ENCODE results near the gene SP100. TPM values are rescaled to one million over a fixed set of nuclear protein-coding genes. Genes with fewer than 3 reads are reported as not detected.
A peak's percentile ranks its signal among the peaks of the same experiment; 100 is the strongest.

Gene SP100
- total and polyA plus RNA-seq, 2 of the 4 experiments (the other 2 are of a cell fraction), result 50.6 to 69.0 TPM

DNA sequence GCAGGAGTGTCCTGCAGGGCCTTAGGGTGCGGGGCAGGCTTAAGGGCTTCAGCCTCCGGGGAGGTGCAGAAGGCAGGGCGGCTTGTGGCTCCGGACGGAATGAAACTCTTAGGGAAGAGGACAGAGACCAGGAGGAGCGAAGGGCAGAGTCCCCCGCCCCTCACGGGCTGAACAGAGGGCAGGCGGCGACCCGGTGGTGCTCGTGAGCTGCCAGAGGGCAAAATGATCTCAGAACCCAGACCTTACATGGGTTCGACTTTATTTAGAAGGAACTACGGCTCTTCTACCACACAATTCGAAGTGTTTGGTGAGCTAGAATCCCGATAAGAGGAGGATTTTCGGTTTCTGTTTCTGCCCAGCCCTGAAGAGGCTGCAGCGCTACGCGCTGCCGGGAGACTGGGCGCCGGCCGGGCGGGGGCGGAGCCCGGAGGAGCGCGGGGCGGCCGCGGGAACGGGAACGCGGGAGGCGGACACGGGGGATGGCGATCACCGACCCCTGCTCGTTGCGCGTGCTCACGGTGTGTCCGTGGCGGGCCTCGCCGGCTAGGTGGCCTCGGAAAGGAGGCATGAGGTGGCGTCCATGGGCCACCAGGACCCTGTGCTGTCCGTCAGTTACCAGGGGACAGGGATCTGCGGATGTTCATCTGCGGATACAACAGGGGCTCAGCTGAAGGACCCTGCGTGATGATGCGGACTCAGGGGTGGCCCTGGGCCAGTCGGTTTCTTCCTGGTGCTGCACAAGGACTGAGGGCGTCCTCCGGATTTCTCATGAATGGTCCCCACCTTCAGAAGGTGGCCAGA is 4.2 kb upstream of the SP100 start:
- in situ Hi-C loops (cut with MboI; ENCODE audit: low sequenced_read_pairs), result loop anchor here (25.0 kb wide), 1 partner anchor 401 kb away; no protein-coding TSS in a partner anchor
- peak overlapping the region; percentile 99 for H3K56ac ChIP-seq (ENCODE audit: extremely low read depth, insufficient read depth, low read length)
- peak overlapping the region; percentile 100 for H2AFZ ChIP-seq (replicated peaks; ENCODE audit: low read length, poor library complexity)
- H2BK20ac ChIP-seq (ENCODE audit: low read depth, low read length), result peak overlapping the region; percentile 98
- peak overlapping the region; percentile 93 for H2BK5ac ChIP-seq (ENCODE audit: low read depth, low read length, poor library complexity, severe bottlenecking)
- BruUV-seq (replicated peaks), result no TSS peak
- ChIA-PET CTCF (no interaction called here), POLR2A (ENCODE audit: unreplicated experiment) (interaction anchor here (0.6 kb wide), 1 partner anchor 11 kb away, joined by 3 read pairs; no protein-coding TSS in a partner anchor)
- H3K18ac ChIP-seq (ENCODE audit: low read depth, low read length), result peak overlapping the region; percentile 91
- H4K8ac ChIP-seq (ENCODE audit: low read depth in 2 of 2, low read length in 2 of 2), result peak overlapping the region; percentile 83 to 100
- peak overlapping the region; percentile 97 for H4K91ac ChIP-seq (ENCODE audit: insufficient read depth, low read depth, low read length)
- peak overlapping the region; percentile 100 for H3K14ac ChIP-seq (replicated peaks; ENCODE audit: low read depth, low read length)
- H3K79me1 ChIP-seq (ENCODE audit: low read depth in 1 of 2, low read length in 2 of 2), result peaks cover 7 to 33% of the 10 kb centered on the region in 2 experiments; a peak in 2 of 4 replicates
- H3K4me3 ChIP-seq (ENCODE audit: insufficient read depth, low read depth, low read length), result peak overlapping the region; percentile 72
- 1% methylated on average over 25 of the region's 57 CpGs; no CpG with 5 or more reads in 1 of the 2 experiments for WGBS, 2 experiments (ENCODE audit: extremely low coverage in 2 of 2, insufficient read length in 1 of 2)
- dilution Hi-C loops (cut with HindIII; ENCODE audit: low sequenced_read_pairs, unreplicated experiment), result no loop called here
- no peaks in the 10 kb centered on the region for H3K36me3 ChIP-seq (ENCODE audit: control insufficient read depth, insufficient read depth, low read length)
- peak overlapping the region; percentile 92 for H3K9ac ChIP-seq (ENCODE audit: low read depth, low read length)
- H3K23ac ChIP-seq (ENCODE audit: low read depth, low read length), result peak overlapping the region; percentile 100
- H4K20me1 ChIP-seq (ENCODE audit: insufficient read depth, low read length), result no peaks in the 10 kb centered on the region
- H3K9me3 ChIP-seq (ENCODE audit: control insufficient read depth, insufficient read depth, low read length), result no peaks in the 10 kb centered on the region
- H2BK15ac ChIP-seq (ENCODE audit: low read depth, low read length), result peak overlapping the region; percentile 98; the same call in 2 of the 3 replicates
- ATAC-seq (ENCODE audit: low read depth) (peak; percentile 86), DNase-seq (peak; percentile 64)
- peaks cover 19% of the 10 kb centered on the region for H3K9me1 ChIP-seq (ENCODE audit: insufficient read depth, low read length)
- intact Hi-C loops (cut with micrococcal nuclease), result loop anchor here (5.0 to 10.0 kb wide), 2 partner anchors 197 to 201 kb away; partner anchors contain the start of gene SP110
- H3K4ac ChIP-seq (ENCODE audit: low read depth, low read length), result peak overlapping the region; percentile 100
- H2AK5ac ChIP-seq (ENCODE audit: low read depth, low read length), result peak overlapping the region; percentile 75
- peak overlapping the region; percentile 92 for H3K27ac ChIP-seq (ENCODE audit: insufficient read depth, low read length)
- no peaks in the 10 kb centered on the region for H3K27me3 ChIP-seq (ENCODE audit: control insufficient read depth, insufficient read depth, low read length)
- peak overlapping the region; percentile 97 for H2AK9ac ChIP-seq (replicated peaks; ENCODE audit: low read depth, low read length, poor library complexity)
- TF ChIP-seq NFE2L2 (IDR thresholded peaks at IDR 0.05; ENCODE audit: low read depth, low read length) (no peak), MXI1 (IDR thresholded peaks at IDR 0.05; ENCODE audit: borderline replicate concordance, low read depth, low read length) (no peak; the same call in 1 of the 2 replicates), POLR2A (IDR thresholded peaks at IDR 0.05; ENCODE audit: low read depth, low read length) (peak; percentile 56; the same call in 1 of the 2 replicates), FOS (IDR thresholded peaks at IDR 0.05; ENCODE audit: low read depth, low read length) (no peak), MAZ (IDR thresholded peaks at IDR 0.05; ENCODE audit: borderline replicate concordance, low read depth, low read length) (peak; percentile 83; the same call in 1 of the 2 replicates)
- H4K5ac ChIP-seq (ENCODE audit: low read depth, low read length), result peak overlapping the region; percentile 88
- peaks cover 13% of the 10 kb centered on the region for H3K4me1 ChIP-seq (ENCODE audit: control insufficient read depth, insufficient read depth, low read length)
- peak overlapping the region; percentile 100 for H2BK120ac ChIP-seq (ENCODE audit: low read depth, low read length)
- H3K4me2 ChIP-seq (ENCODE audit: low read depth, low read length), result peak overlapping the region; percentile 83
